Stimulated activated CD4-positive, alpha-beta T cell treated with anti-CD3 and anti-CD28 coated beads, Interleukin-4, amount 100 ng/mL, for 1 hour (primary cell): ENCODE data around the gene COL5A1.
"Not testable (repeated sequence)": the region's sequence is repeated elsewhere in the genome, so short reads cannot be mapped to it uniquely, and the experiment has no call there.

Source experiments
- DNase-seq: peaks from one replicate; pipeline ENCODE4 v3.0.0-alpha.2; 2020

The COL5A1 gene

DNA sequence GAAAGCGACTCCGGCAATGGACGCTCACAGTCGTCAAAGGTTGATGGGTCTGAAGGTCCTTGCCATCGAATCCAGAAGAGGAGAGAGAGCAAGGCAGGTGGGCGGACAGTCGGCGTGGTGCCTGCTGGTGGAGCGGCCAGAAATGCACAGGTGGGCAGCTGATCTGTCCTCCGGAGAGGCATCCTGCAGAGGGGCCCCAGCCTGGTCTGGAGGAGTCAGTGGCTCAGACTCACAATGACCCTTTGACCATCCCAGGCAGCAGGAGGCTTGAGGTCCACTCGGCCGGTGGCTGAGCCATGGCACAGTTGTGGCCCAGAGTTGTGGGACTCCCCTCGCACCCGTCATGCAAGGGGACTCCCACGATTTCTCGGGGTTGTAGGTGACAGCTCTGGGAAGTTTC, 204.6 kb downstream of the COL5A1 start:
- DNase-seq, result no peak

DNA sequence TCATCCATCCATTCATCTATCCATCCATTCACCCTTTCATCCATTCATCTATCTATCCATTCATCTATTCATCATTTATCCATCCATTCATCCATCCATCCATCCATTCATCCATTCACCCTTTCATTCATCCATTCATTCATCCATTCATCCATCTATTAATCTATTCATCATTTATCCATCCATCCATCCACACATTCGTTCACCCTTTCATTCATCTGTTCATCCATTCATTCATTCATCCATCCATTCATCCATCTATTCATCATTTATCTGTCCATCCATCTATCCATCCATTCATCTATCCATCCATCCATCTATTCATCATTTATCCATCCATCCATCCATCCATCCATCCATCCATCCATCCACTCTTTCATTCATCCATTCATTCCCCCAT, 205.1 kb downstream of the COL5A1 start:
- no peak for DNase-seq

DNA sequence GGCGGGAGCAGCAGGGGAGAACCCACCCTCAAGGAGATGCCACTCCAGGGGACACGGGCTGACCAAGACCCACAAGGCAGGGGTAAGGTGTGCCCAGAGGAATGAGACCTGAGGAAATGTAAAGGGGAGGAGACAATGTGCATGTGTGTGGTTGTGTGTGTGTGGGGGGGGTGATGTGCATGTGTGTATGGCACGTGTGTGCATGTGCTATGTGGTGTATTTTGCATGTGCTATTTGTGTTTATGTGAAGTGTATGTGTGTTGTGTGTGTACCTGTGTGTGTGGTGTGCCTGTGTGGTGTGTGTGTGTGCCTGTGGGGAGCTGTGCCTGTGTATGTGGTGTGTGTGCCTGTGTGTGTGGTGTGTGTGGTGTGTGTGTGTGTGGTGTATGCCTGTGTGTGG, 205.5 kb downstream of the COL5A1 start:
- DNase-seq, result no peak

GRCh38 chr9:134847752-134848432, 206.3 kb downstream of the COL5A1 start:
- DNase-seq, result no peak

DNA sequence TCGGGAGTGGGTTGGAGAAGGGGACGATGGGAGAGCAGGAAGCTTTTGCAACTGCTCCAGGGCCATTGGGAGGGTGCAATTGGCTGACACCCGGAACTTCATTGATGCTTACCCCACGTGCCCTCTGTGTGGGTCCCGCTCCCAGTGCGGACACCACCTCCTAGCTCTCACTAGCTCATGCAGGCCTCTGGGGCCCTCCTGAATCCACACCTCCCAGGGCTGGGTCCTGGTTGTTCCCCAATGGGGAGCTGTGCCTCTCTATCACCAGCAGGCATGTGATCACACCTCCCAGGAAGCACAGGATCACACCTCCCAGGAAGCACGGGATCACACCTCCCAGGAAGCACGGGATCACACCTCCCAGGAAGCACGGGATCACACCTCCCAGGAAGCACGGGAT, 206.9 kb downstream of the COL5A1 start:
- DNase-seq, result no peak

GRCh38 chr9:134850611-134851010, 209.0 kb downstream of the COL5A1 start:
- no peak for DNase-seq

- no peak for DNase-seq
Measured at GRCh38 chr9:134851020-134851419, 209.4 kb downstream of the COL5A1 start.

GRCh38 chr9:134852906-134853654, 211.5 kb downstream of the COL5A1 start:
- no peak for DNase-seq

DNA sequence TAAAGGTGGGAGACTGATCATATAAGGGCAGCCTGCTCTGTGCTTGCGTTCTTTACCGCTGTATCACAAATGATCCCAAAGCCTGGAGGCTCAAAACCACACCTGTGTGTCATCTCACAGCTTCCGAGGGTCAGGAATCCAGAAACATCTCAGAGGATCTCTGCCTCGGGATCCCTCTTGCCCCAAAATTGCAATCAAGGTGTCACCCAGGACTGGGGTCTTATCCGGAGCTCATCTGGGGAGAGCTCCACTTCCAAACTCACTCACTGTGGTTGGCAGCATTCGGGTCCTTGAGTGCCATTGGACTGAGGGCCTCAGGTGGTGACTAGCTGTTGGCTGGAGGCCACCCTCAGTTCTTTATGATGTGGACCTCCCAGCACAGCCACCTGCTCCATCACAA, 212.3 kb downstream of the COL5A1 start:
- DNase-seq, result no peak

DNA sequence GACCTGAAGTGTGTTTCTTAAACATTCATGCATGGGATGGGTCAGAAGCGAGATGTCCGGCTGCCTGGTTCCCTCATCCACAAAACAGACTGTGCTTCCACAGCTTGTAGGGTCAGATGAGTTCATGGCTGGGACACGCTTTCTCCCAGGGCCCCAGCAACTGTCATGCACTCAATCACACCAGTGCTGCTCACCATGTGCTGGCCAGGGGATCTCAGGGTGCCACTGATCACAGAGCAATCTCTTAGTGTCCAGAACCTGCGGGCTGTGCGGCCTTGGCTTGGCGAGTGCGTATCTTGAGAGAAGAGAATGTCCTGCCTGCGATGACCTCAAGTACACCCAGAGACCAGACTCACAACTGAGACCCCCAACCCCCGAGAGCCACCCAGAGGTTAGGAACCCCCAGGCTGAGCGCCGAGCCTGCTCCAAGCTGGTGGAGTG, 213.0 kb downstream of the COL5A1 start:
- no peak for DNase-seq

GRCh38 chr9:134855231-134855899, 213.8 kb downstream of the COL5A1 start:
- no peak for DNase-seq

DNA sequence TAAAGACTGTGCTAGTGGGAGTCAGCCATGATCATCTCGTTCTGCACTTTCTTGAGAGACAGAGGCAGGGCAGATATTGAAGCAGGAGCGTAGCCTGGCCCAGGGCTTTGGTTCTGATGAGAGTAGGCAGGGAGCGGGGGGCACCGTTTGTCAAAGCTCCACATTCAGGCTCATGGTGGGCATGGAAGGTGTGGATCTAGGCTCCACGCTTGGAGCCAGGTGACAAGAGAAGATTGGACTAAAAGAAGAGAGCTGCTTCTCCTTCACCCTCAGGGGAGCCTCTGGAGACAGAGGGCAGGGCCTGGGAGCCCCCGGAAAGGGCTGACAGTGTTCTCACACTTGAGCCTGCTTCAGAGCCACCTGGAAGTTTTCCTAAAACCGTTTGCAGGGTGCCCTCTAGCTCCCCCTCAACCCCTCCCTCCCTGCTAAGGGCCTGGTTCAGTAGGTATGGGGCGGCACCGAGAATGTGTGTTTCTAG, 214.3 kb downstream of the COL5A1 start:
- DNase-seq, result no peak

DNA sequence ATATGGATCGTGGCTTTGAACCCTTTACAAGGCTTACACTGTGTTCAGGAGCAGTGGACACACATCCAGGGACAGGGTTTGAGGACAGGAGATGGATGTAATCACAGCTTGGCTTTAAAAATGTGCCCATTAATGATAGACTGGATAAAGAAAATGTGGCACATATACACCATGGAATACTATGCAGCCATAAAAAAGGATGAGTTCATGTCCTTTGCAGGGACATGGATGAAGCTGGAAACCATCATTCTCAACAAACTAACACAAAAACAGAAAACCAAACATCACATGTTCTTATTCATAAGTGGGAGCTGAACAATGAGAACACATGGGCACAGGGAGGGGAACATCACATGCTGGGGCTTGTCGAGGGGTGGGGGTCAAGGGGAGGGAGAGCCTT, 215.8 kb downstream of the COL5A1 start:
- DNase-seq, result not testable (repeated sequence)

GRCh38 chr9:134858051-134858841, 216.6 kb downstream of the COL5A1 start:
- no peak for DNase-seq

GRCh38 chr9:134860510-134860909, 218.9 kb downstream of the COL5A1 start:
- DNase-seq, result no peak

GRCh38 chr9:134861595-134862334, 220.2 kb downstream of the COL5A1 start:
- DNase-seq, result no peak

DNA sequence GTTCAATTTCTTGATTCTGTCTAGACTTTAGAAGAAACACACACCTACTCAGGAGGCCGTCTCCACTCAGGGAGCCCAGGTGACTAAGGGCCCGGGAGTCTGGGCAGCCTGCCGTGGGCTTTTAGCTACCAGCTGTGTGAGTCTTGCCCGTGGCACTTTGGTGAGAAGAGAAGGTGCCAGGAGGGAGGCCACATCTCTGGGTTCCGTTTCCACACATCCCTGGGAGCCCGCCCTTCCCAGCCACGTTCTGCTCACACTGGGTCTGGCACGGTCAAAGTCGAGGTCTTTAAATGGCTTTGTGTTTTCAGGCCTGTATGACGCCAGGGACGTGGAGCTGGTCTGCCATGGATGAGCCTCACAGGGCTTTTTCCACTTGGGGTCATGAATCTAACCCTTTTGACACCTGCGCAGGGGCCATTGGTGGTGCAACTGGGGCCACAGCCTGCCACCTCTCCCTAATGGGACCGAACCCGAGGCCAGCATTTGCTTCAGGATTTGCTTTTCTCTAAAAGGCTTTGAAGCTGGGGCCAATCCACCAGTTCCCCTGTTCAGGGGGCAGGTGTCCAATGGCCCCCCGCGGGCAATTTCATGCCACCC, 221.8 kb downstream of the COL5A1 start:
- no peak for DNase-seq

- DNase-seq, result no peak
Measured at GRCh38 chr9:134863941-134864820, 222.6 kb downstream of the COL5A1 start.

GRCh38 chr9:134864821-134865190, 223.2 kb downstream of the COL5A1 start:
- no peak for DNase-seq

GRCh38 chr9:134867917-134868750, 226.5 kb downstream of the COL5A1 start:
- DNase-seq, result no peak
